Fibroblast of lung (primary cell): ENCODE measurements around the gene ZSCAN21. TPM values are rescaled to one million over a fixed set of nuclear protein-coding genes. Genes with fewer than 3 reads are reported as not detected.
A peak's percentile ranks its signal among the peaks of the same experiment; 100 is the strongest.

Source experiments
- DNase-seq, 2 donors: peaks; one replicate each; pipeline versions ENCODE4 v3.0.0 to v3.0.0-alpha.2; 2010; ENCODE audit warnings: low read depth in 2 of 2
- H2AFZ ChIP-seq: 2 replicates; pipeline ENCODE4 v1.5.1; 2012; ENCODE audit warnings: low read length, control low read depth, inconsistent platforms
- H3K27ac ChIP-seq: 2 replicates; pipeline ENCODE4 v1.5.1; 2011; ENCODE audit warnings: low read length, control low read depth; ENCODE audit not compliant: insufficient read depth
- H3K27me3 ChIP-seq: 2 replicates; pipeline ENCODE4 v1.5.1; 2011; ENCODE audit warnings: mild to moderate bottlenecking, low read length; ENCODE audit not compliant: control insufficient read depth, insufficient read depth
- H3K36me3 ChIP-seq: 2 replicates; pipeline ENCODE4 v1.5.1; 2011; ENCODE audit warnings: low read length; ENCODE audit not compliant: control insufficient read depth, insufficient read depth
- H3K4me1 ChIP-seq: 2 replicates; pipeline ENCODE4 v1.5.1; 2011; ENCODE audit warnings: low read length; ENCODE audit not compliant: control insufficient read depth, insufficient read depth; ENCODE audit errors: extremely low read depth
- H3K4me2 ChIP-seq: 2 replicates; pipeline ENCODE4 v1.5.1; 2011; ENCODE audit warnings: low read length, control low read depth; ENCODE audit not compliant: insufficient read depth; ENCODE audit errors: extremely low read depth
- H3K4me3 ChIP-seq, 4 experiments: fragments of 200-600 bp in 1 of 4; sonication (generic) in 1 of 4; replicated peaks in 1 of 4; 2 replicates each; pipeline ENCODE4 v1.5.1; 2011 to 2016; ENCODE audit warnings: low read length in 4 of 4, low read depth in 3 of 4, mild to moderate bottlenecking in 3 of 4, control low read depth in 2 of 4, inconsistent platforms in 1 of 4, mixed read lengths in 1 of 4; ENCODE audit not compliant: insufficient read depth in 1 of 4; ENCODE audit errors: control extremely low read depth in 1 of 4
- H3K79me2 ChIP-seq: 2 replicates; pipeline ENCODE4 v1.5.1; 2012; ENCODE audit warnings: mild to moderate bottlenecking, low read length, inconsistent platforms; ENCODE audit not compliant: control insufficient read depth, insufficient read depth
- H3K9ac ChIP-seq: 2 replicates; pipeline ENCODE4 v1.5.1; 2011; ENCODE audit warnings: mild to moderate bottlenecking, low read length, control low read depth; ENCODE audit not compliant: insufficient read depth
- H3K9me3 ChIP-seq: 2 replicates; pipeline ENCODE4 v1.5.1; 2012; ENCODE audit warnings: low read depth, low read length; ENCODE audit not compliant: control insufficient read depth, insufficient read depth
- H4K20me1 ChIP-seq: 2 replicates; pipeline ENCODE4 v1.5.1; 2011; ENCODE audit warnings: low read length; ENCODE audit not compliant: control insufficient read depth, insufficient read depth; ENCODE audit errors: extremely low read depth
- EZH2 ChIP-seq: IDR thresholded peaks from 2 replicates; pipeline ENCODE4 v1.5.1; 2012; ENCODE audit warnings: low read length, control low read depth, mild to moderate bottlenecking; ENCODE audit errors: missing control alignments
- polyA plus RNA-seq, 2 donors: library from polyadenylated mRNA; depleted of rRNA in 1 of 2; stranded (reverse) in 1 of 2; unstranded in 1 of 2; fragments of >200 nt; gene quantifications; 2 replicates each; pipeline ENCODE4 v1.2.1, GENCODE V29; 2011 to 2012; ENCODE audit warnings: missing spikeins in 1 of 2
- total RNA-seq: library from RNA; depleted of rRNA; stranded (reverse); fragments of >200 nt; gene quantifications from 2 replicates; pipeline ENCODE4 v1.2.1, GENCODE V29; 2014
- TF ChIP-seq, protein P1 (sequence below), 2 donors: IDR thresholded peaks in 1 of 2; conservative IDR thresholded peaks in 1 of 2; 1 replicate in 1 of 2; 2 replicates in 1 of 2; pipeline ENCODE4 v1.5.1; 2011 to 2012; ENCODE audit warnings: low read length in 2 of 2, control low read depth in 1 of 2, inconsistent platforms in 1 of 2, low read depth in 1 of 2, mild to moderate bottlenecking in 1 of 2

Gene ZSCAN21
- total and polyA plus RNA-seq, 2 donors (not counting 1 experiment from before 2014, with no cell fraction given), result 11.1 to 11.3 TPM

DNA sequence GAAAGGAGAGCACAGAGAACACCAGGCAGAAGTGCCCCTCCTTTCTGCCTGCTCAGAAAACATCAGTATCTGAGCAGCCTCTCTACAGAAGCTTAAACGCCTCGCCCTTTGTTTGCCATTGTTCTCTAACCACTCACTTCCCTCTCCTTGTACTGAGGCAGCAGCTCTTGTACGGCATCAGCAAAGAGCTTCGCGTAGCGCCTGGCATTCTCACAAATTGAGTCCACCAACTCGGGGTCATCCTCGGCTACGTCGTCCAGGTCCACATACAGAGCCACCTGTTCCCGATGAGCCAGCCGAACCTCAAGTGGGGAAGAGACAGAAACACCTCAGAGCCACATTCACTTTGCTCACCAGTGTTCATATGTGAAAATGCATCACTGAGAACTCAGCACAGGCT lies 49.9 kb downstream of the ZSCAN21 start:
- Histone ChIP-seq H3K27me3 (no peaks in the 10 kb centered on the region), H2AFZ (no peak overlapping the region), H3K9me3 (no peaks in the 10 kb centered on the region), H3K36me3 (peaks cover 29% of the 10 kb centered on the region), H3K4me3 (peak overlapping the region; percentile 77 to 90 (median 84)), H4K20me1 (no peaks in the 10 kb centered on the region), H3K27ac (no peak overlapping the region), H3K9ac (no peak overlapping the region), H3K79me2 (peaks cover 30% of the 10 kb centered on the region), H3K4me1 (peaks cover 7% of the 10 kb centered on the region), H3K4me2 (peak overlapping the region; percentile 79)
- no peak for DNase-seq
- TF ChIP-seq, protein P1, sequence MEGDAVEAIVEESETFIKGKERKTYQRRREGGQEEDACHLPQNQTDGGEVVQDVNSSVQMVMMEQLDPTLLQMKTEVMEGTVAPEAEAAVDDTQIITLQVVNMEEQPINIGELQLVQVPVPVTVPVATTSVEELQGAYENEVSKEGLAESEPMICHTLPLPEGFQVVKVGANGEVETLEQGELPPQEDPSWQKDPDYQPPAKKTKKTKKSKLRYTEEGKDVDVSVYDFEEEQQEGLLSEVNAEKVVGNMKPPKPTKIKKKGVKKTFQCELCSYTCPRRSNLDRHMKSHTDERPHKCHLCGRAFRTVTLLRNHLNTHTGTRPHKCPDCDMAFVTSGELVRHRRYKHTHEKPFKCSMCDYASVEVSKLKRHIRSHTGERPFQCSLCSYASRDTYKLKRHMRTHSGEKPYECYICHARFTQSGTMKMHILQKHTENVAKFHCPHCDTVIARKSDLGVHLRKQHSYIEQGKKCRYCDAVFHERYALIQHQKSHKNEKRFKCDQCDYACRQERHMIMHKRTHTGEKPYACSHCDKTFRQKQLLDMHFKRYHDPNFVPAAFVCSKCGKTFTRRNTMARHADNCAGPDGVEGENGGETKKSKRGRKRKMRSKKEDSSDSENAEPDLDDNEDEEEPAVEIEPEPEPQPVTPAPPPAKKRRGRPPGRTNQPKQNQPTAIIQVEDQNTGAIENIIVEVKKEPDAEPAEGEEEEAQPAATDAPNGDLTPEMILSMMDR (conservative IDR thresholded peaks at IDR 0.05 in 1 of 2, IDR thresholded peaks at IDR 0.05 in 1 of 2; ENCODE audit: low read depth in 1 of 2, low read length in 2 of 2), result no peak
- no peak for TF ChIP-seq EZH2

DNA sequence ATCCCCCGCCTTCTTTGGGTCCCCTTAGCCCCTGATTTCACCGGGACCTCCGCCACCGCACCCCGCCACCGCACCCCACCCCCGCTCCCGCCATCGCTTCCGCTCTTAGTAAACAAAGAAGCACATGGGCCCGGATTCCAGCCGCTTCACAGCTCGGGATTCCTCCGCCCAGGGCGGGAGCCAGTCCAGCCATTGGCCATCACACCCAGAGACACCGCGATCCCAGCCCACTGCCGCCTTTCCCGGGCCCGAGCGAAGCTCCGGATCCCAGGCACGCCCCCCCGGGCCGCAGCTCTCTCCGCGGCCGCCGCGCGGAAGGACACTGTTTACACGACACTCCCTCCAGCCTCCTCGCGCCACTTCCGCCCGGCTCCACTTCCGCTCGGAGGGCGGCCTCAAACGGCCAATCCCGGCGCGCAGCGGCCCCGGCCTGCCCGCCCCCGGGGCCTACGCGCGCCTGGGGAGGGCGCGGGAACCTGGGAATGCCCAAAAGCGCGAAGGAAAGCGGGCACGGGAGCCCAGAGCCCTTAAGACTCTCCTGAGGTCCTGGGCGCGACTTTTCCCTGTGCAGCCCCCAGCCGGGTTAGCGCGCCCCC lies 50.9 kb downstream of the ZSCAN21 start:
- Histone ChIP-seq H3K4me3 (peak overlapping the region; percentile 77 to 90 (median 84)), H2AFZ (no peak overlapping the region), H3K4me1 (peaks cover 7% of the 10 kb centered on the region), H3K27me3 (no peaks in the 10 kb centered on the region), H3K4me2 (peak overlapping the region; percentile 89), H3K27ac (peak overlapping the region; percentile 87), H3K36me3 (peaks cover 26% of the 10 kb centered on the region), H4K20me1 (no peaks in the 10 kb centered on the region), H3K9me3 (no peaks in the 10 kb centered on the region), H3K79me2 (peaks cover 30% of the 10 kb centered on the region), H3K9ac (peak overlapping the region; percentile 77)
- DNase-seq, result peak; percentile 98 to 99
- no peak for TF ChIP-seq EZH2
- TF ChIP-seq, protein P1 (conservative IDR thresholded peaks at IDR 0.05 in 1 of 2, IDR thresholded peaks at IDR 0.05 in 1 of 2; ENCODE audit: low read depth in 1 of 2, low read length in 2 of 2), result no peak

DNA sequence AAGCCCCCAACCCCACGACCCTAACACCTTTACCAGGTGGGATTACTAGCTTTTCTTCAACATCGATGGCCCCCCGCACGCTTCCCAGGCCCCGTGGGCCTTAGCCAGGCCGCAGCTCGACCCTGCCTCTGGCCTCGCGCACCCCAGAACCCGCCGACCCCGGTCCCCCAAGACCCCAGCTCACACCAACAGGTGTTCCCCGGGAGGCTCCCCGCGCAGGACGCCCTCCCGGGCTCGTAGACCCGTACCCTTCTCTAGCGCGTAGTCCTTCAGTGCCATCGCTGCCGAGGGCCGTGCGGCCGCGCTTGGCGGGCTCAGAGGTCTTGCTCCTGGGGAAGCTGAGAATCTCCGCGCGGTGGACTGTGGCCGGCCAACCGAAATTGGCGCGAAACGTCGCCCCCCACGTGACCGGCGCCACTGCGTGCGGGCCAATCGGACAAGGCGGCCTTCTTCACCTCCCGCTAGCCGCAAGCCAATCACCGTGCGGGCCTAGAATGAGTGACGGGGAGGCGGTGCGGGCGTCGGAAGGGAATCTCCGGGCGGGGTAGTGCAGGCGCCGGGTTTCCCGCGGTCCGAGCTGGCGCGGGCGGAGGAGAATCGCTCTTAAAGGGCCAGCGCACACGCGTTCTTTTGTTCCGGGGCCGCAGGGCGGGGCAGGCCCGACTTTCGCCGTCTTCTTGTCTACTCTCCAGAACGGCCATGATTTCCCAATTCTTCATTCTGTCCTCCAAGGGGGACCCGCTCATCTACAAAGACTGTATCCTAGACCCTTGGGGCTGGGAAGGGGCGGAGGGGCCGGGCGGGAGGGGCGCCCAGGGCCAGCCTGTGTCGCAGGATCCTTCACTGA lies 51.7 kb downstream of the ZSCAN21 start, which contains the start of the genes AP4M1 and MCM7:
AP4M1 (plus strand) TSS at position 628 of the 847 bp plus-strand sequence; CDS start at position 700, 72 bp downstream.
MCM7 (minus strand) TSS at position 382 of the 847 bp plus-strand sequence; CDS start at position 279, 103 bp downstream.
- Histone ChIP-seq H3K9ac (peak within 1 kb of the TSS; percentile 77), H3K4me3 (peak within 1 kb of the TSS; percentile 77 to 90 (median 84)), H3K27me3 (no peaks in the 10 kb centered on the region), H4K20me1 (no peaks in the 10 kb centered on the region), H3K36me3 (peaks cover 22% of the 10 kb centered on the region), H3K79me2 (peaks cover 30% of the 10 kb centered on the region), H3K4me2 (peak within 1 kb of the TSS; percentile 89), H3K27ac (peak within 1 kb of the TSS; percentile 87), H2AFZ (peak within 1 kb of the TSS; percentile 58), H3K4me1 (peaks cover 7% of the 10 kb centered on the region), H3K9me3 (no peaks in the 10 kb centered on the region)
- DNase-seq, result peak; percentile 99
- TF ChIP-seq, protein P1 (conservative IDR thresholded peaks at IDR 0.05 in 1 of 2, IDR thresholded peaks at IDR 0.05 in 1 of 2; ENCODE audit: low read depth in 1 of 2, low read length in 2 of 2), result no peak
- TF ChIP-seq EZH2, result no peak
